ENCODE data around the gene PARD6B. TPM values are rescaled to one million over a fixed set of nuclear protein-coding genes. Genes with fewer than 3 reads are reported as not detected.

The PARD6B gene
- total RNA-seq, 1 donor from 2014 or later, result 13.1 TPM

GRCh38 chr20:50734730-50735679 is 3.6 kb downstream of the PARD6B start:
- H3K4me1 Mint-ChIP-seq (ENCODE audit: low read depth, unreplicated experiment), result peaks cover 39% of the 10 kb centered on the region
- H3K27ac Mint-ChIP-seq (ENCODE audit: unreplicated experiment), result no peak overlapping the region

GRCh38 chr20:50735813-50736212 is 4.4 kb downstream of the PARD6B start:
- peaks cover 2% of the 10 kb centered on the region for H3K36me3 Mint-ChIP-seq (ENCODE audit: low read depth, unreplicated experiment)
- FAIRE-seq (no peak), DNase-seq (ENCODE audit: low read depth) (no peak)
- Histone ChIP-seq H3K27ac (ENCODE audit: low read depth, low read length) (no peak overlapping the region), H3K9ac (ENCODE audit: low read length) (no peak overlapping the region), H3K9me3 (ENCODE audit: insufficient read depth, low read depth, low read length) (no peaks in the 10 kb centered on the region), H3K4me3 (ENCODE audit: insufficient read depth, low read depth, low read length) (no peak overlapping the region), H4K20me1 (ENCODE audit: insufficient read depth, low read length) (no peaks in the 10 kb centered on the region), H3K4me1 (ENCODE audit: insufficient read depth, low read length) (no peaks in the 10 kb centered on the region), H3K36me3 (ENCODE audit: insufficient read depth, low read length) (no peaks in the 10 kb centered on the region), H3K79me2 (ENCODE audit: insufficient read depth, low read length) (peaks cover 4% of the 10 kb centered on the region), H3K4me2 (ENCODE audit: low read length) (no peak overlapping the region), H2AFZ (ENCODE audit: low read depth, low read length) (no peak overlapping the region), H3K27me3 (ENCODE audit: insufficient read depth, low read length) (peaks cover 9% of the 10 kb centered on the region)
- no peaks in the 10 kb centered on the region for H3K9me3 Mint-ChIP-seq (ENCODE audit: unreplicated experiment)
- TF ChIP-seq CTCF (IDR thresholded peaks at IDR 0.05; ENCODE audit: insufficient read depth, low read depth, low read length) (no peak), EZH2 (IDR thresholded peaks at IDR 0.05; ENCODE audit: insufficient read depth, low read length) (no peak)
- peaks cover 40% of the 10 kb centered on the region for H3K4me1 Mint-ChIP-seq (ENCODE audit: low read depth, unreplicated experiment)
- H3K27me3 Mint-ChIP-seq (ENCODE audit: low read depth, unreplicated experiment), result no peaks in the 10 kb centered on the region
- H3K27ac Mint-ChIP-seq (ENCODE audit: unreplicated experiment), result no peak overlapping the region
- peak overlapping the region; percentile 55 for H3K4me3 Mint-ChIP-seq (ENCODE audit: unreplicated experiment)

More at GRCh38 chr20:50734730-50735679, 3.6 kb downstream of the PARD6B start:
- Histone ChIP-seq H2AFZ (ENCODE audit: low read depth, low read length) (no peak overlapping the region), H3K36me3 (ENCODE audit: insufficient read depth, low read length) (no peaks in the 10 kb centered on the region), H3K79me2 (ENCODE audit: insufficient read depth, low read length) (peaks cover 4% of the 10 kb centered on the region), H3K4me3 (ENCODE audit: insufficient read depth, low read depth, low read length) (no peak overlapping the region), H3K4me1 (ENCODE audit: insufficient read depth, low read length) (peaks cover 3% of the 10 kb centered on the region), H3K9me3 (ENCODE audit: insufficient read depth, low read depth, low read length) (no peaks in the 10 kb centered on the region), H4K20me1 (ENCODE audit: insufficient read depth, low read length) (no peaks in the 10 kb centered on the region), H3K27ac (ENCODE audit: low read depth, low read length) (no peak overlapping the region), H3K9ac (ENCODE audit: low read length) (no peak overlapping the region), H3K27me3 (ENCODE audit: insufficient read depth, low read length) (peaks cover 9% of the 10 kb centered on the region), H3K4me2 (ENCODE audit: low read length) (no peak overlapping the region)
- Mint-ChIP-seq H3K9me3 (ENCODE audit: unreplicated experiment) (no peaks in the 10 kb centered on the region), H3K36me3 (ENCODE audit: low read depth, unreplicated experiment) (peaks cover 2% of the 10 kb centered on the region), H3K4me3 (ENCODE audit: unreplicated experiment) (no peak overlapping the region), H3K27me3 (ENCODE audit: low read depth, unreplicated experiment) (no peaks in the 10 kb centered on the region)
- no peak for TF ChIP-seq CTCF (IDR thresholded peaks at IDR 0.05; ENCODE audit: insufficient read depth, low read depth, low read length)
- no peak for TF ChIP-seq EZH2 (IDR thresholded peaks at IDR 0.05; ENCODE audit: insufficient read depth, low read length)
- FAIRE-seq (no peak), DNase-seq (ENCODE audit: low read depth) (no peak)

GRCh38 chr20:50737352-50737751 is 6.0 kb downstream of the PARD6B start:
- H3K27ac ChIP-seq (ENCODE audit: low read depth, low read length), result no peak overlapping the region
- no peak overlapping the region for H2AFZ ChIP-seq (ENCODE audit: low read depth, low read length)
- FAIRE-seq (no peak), DNase-seq (ENCODE audit: low read depth) (no peak)
- no peaks in the 10 kb centered on the region for H4K20me1 ChIP-seq (ENCODE audit: insufficient read depth, low read length)
- H3K79me2 ChIP-seq (ENCODE audit: insufficient read depth, low read length), result peaks cover 4% of the 10 kb centered on the region
- no peak for TF ChIP-seq EZH2 (IDR thresholded peaks at IDR 0.05; ENCODE audit: insufficient read depth, low read length)
- TF ChIP-seq CTCF (IDR thresholded peaks at IDR 0.05; ENCODE audit: insufficient read depth, low read depth, low read length), result no peak
- H3K4me2 ChIP-seq (ENCODE audit: low read length), result no peak overlapping the region
- no peaks in the 10 kb centered on the region for H3K36me3 ChIP-seq (ENCODE audit: insufficient read depth, low read length)
- Mint-ChIP-seq H3K27ac (ENCODE audit: unreplicated experiment) (peak overlapping the region; percentile 70), H3K9me3 (ENCODE audit: unreplicated experiment) (no peaks in the 10 kb centered on the region), H3K36me3 (ENCODE audit: low read depth, unreplicated experiment) (peaks cover 2% of the 10 kb centered on the region), H3K4me3 (ENCODE audit: unreplicated experiment) (no peak overlapping the region), H3K27me3 (ENCODE audit: low read depth, unreplicated experiment) (no peaks in the 10 kb centered on the region), H3K4me1 (ENCODE audit: low read depth, unreplicated experiment) (peaks cover 52% of the 10 kb centered on the region)
- H3K9ac ChIP-seq (ENCODE audit: low read length), result no peak overlapping the region
- H3K4me1 ChIP-seq (ENCODE audit: insufficient read depth, low read length), result peaks cover 6% of the 10 kb centered on the region
- no peaks in the 10 kb centered on the region for H3K9me3 ChIP-seq (ENCODE audit: insufficient read depth, low read depth, low read length)
- no peak overlapping the region for H3K4me3 ChIP-seq (ENCODE audit: insufficient read depth, low read depth, low read length)
- peaks cover 5% of the 10 kb centered on the region for H3K27me3 ChIP-seq (ENCODE audit: insufficient read depth, low read length)

Measured in astrocyte (in vitro differentiated cells and primary cell).